Endothelial cell of umbilical vein (primary cell): Measurements from ENCODE around the gene LITAFD. TPM values are rescaled to one million over a fixed set of nuclear protein-coding genes. Genes with fewer than 3 reads are reported as not detected.

Experiments
- BruUV-seq: library from RNA; stranded (reverse); fragments of 400-500 nt; replicated peaks from 2 replicates; lab custom pipeline; 2021; lab: Mats Ljungman, UMichigan
- CTCF ChIA-PET: fragments of 300-600, 350-600 bp; sonication (Branson Sonifier 250); formaldehyde crosslinking; loops from one replicate; lab custom pipeline; 2021; ENCODE audit warnings: antibody characterized with exemption, inconsistent platforms; lab: Charles Lee
- POLR2A ChIA-PET: fragments of 300-600, 350-600 bp; sonication (Branson Sonifier 250); formaldehyde crosslinking; loops from one replicate; lab custom pipeline; 2021; ENCODE audit warnings: antibody characterized with exemption, inconsistent platforms; lab: Charles Lee
- DNase-seq: peaks from one replicate; pipeline ENCODE4 v3.0.0-alpha.2; 2011; ENCODE audit warnings: low read depth, low spot score
- FAIRE-seq: peaks from 2 replicates; lab custom pipeline; 2011; peaks lifted over from hg19 to GRCh38; lab: Jason Lieb, UNC
- H2AFZ ChIP-seq: 2 replicates; pipeline ENCODE4 v1.6.0; 2012; ENCODE audit warnings: low read depth, low read length, control low read depth, inconsistent platforms
- H3K27ac ChIP-seq: 2 replicates; pipeline ENCODE4 v1.5.1; 2011; ENCODE audit warnings: low read depth, mild to moderate bottlenecking, control low read depth, low read length, moderate library complexity; ENCODE audit not compliant: insufficient read depth
- H3K27me3 ChIP-seq, 2 experiments: 2 replicates each; pipeline versions ENCODE4 v1.6.0 to v1.6.1; 2011; ENCODE audit warnings: low read length in 2 of 2, mixed read lengths in 1 of 2; ENCODE audit not compliant: control insufficient read depth in 2 of 2, insufficient read depth in 2 of 2
- H3K36me3 ChIP-seq, 2 experiments: 2 replicates in 1 of 2; 3 replicates in 1 of 2; pipeline ENCODE4 v1.5.1; 2011; ENCODE audit warnings: low read length in 2 of 2, mild to moderate bottlenecking in 1 of 2, moderate library complexity in 1 of 2; ENCODE audit not compliant: control insufficient read depth in 2 of 2, insufficient read depth in 2 of 2; ENCODE audit errors: extremely low read depth in 1 of 2
- H3K4me1 ChIP-seq: 3 replicates; pipeline ENCODE4 v1.5.1; 2011; ENCODE audit warnings: mild to moderate bottlenecking, low read length; ENCODE audit not compliant: control insufficient read depth, insufficient read depth; ENCODE audit errors: extremely low read depth
- H3K4me2 ChIP-seq: 2 replicates; pipeline ENCODE4 v1.6.1; 2011; ENCODE audit warnings: low read length, control low read depth, mixed read lengths; ENCODE audit not compliant: insufficient read depth
- H3K4me3 ChIP-seq, 3 experiments: fragments of 200-600 bp in 1 of 3; sonication (generic), shearing (Covaris generic) in 1 of 3; replicated peaks in 1 of 3; 2 replicates each; pipeline ENCODE4 v1.5.1; 2011 to 2016; ENCODE audit warnings: control low read depth in 3 of 3, low read length in 3 of 3, mild to moderate bottlenecking in 2 of 3, inconsistent platforms in 1 of 3, low read depth in 1 of 3, moderate library complexity in 1 of 3; ENCODE audit not compliant: insufficient read depth in 1 of 3
- H3K79me2 ChIP-seq: 2 replicates; pipeline ENCODE4 v1.6.0; 2012; ENCODE audit warnings: low read length, inconsistent platforms; ENCODE audit not compliant: control insufficient read depth, insufficient read depth
- H3K9ac ChIP-seq: replicated peaks from 2 replicates; pipeline ENCODE3; 2011; ENCODE audit warnings: low read length, control low read depth; ENCODE audit not compliant: insufficient read depth; ENCODE audit errors: extremely low read depth
- H3K9me1 ChIP-seq: replicated peaks from 3 replicates; pipeline ENCODE4 v1.6.0; 2011; ENCODE audit warnings: mild to moderate bottlenecking, low read length; ENCODE audit not compliant: control insufficient read depth, insufficient read depth; ENCODE audit errors: extremely low read depth
- H3K9me3 ChIP-seq: replicated peaks from 2 replicates; pipeline ENCODE4 v1.5.1; 2012; ENCODE audit warnings: low read length, inconsistent platforms; ENCODE audit not compliant: control insufficient read depth, insufficient read depth
- H4K20me1 ChIP-seq: replicated peaks from 2 replicates; pipeline ENCODE3; 2011; ENCODE audit warnings: mild to moderate bottlenecking, low read length; ENCODE audit not compliant: control insufficient read depth, insufficient read depth; ENCODE audit errors: extremely low read depth
- CTCF ChIP-seq, 2 donors: IDR thresholded peaks; 1 replicate in 1 of 2; 2 replicates in 1 of 2; pipeline ENCODE4 v1.5.1; 2011; ENCODE audit warnings: low read length in 2 of 2, mild to moderate bottlenecking in 2 of 2, moderate library complexity in 2 of 2, control low read depth in 1 of 2, inconsistent platforms in 1 of 2, low read depth in 1 of 2; ENCODE audit not compliant: insufficient read depth in 1 of 2; ENCODE audit errors: extremely low read depth in 1 of 2
- EZH2 ChIP-seq: IDR thresholded peaks from 2 replicates; pipeline ENCODE4 v1.6.1; 2012; ENCODE audit warnings: borderline replicate concordance, low read depth, mild to moderate bottlenecking, moderate library complexity, low read length, inconsistent platforms; ENCODE audit not compliant: severe bottlenecking
- FOS ChIP-seq: IDR thresholded peaks from 2 replicates; pipeline ENCODE4 v1.6.1; 2011; ENCODE audit warnings: mild to moderate bottlenecking, low read length, moderate library complexity, borderline replicate concordance; ENCODE audit not compliant: insufficient read depth
- GATA2 ChIP-seq: IDR thresholded peaks from 2 replicates; pipeline ENCODE4 v1.7.0; 2011; ENCODE audit warnings: low read depth, mild to moderate bottlenecking, moderate library complexity, mixed read lengths, low read length; ENCODE audit not compliant: insufficient read length, insufficient read depth
- JUN ChIP-seq: IDR thresholded peaks from 2 replicates; pipeline ENCODE4 v1.6.1; 2011; ENCODE audit warnings: borderline replicate concordance, low read depth; ENCODE audit not compliant: insufficient read length, insufficient read depth
- MAX ChIP-seq: IDR thresholded peaks from 2 replicates; pipeline ENCODE4 v1.6.1; 2011; ENCODE audit not compliant: insufficient read depth, insufficient read length
- MYC ChIP-seq: IDR thresholded peaks from one replicate; pipeline ENCODE4 v1.6.1; 2011; ENCODE audit warnings: mild to moderate bottlenecking, low read depth, low read length
- POLR2A ChIP-seq: IDR thresholded peaks from 2 replicates; pipeline ENCODE4 v1.6.1; 2012; ENCODE audit warnings: low read depth, mild to moderate bottlenecking, control low read depth, low read length
- POLR2AphosphoS5 ChIP-seq: IDR thresholded peaks from 2 replicates; pipeline ENCODE4 v1.6.1; 2012; ENCODE audit warnings: low read depth, mild to moderate bottlenecking, control low read depth, low read length, moderate library complexity; ENCODE audit not compliant: insufficient read depth
- dilution Hi-C: fragments of 300-500 bp; cut with MboI; formaldehyde crosslinking; loops from one replicate; pipeline ENCODE4 v1.15.0; 2019; ENCODE audit warnings: low sequenced_read_pairs; ENCODE audit not compliant: extremely low pct_ligation_motif_present
- intact Hi-C: fragments of 100-400 bp; cut with micrococcal nuclease; formaldehyde crosslinking; loops from one replicate; pipeline ENCODE4 v1.10.0; 2022
- polyA plus RNA-seq, 4 experiments: library from polyadenylated mRNA; depleted of rRNA in 3 of 4; stranded (reverse) in 3 of 4; unstranded in 1 of 4; fragments of >200 nt; gene quantifications; 2 replicates each; pipeline versions ENCODE4 v1.2.1 to v1.2.3, GENCODE V29; 2011 to 2012; ENCODE audit warnings: missing spikeins in 1 of 4
- total RNA-seq: library from RNA; stranded (reverse); gene quantifications from 2 replicates; pipeline ENCODE4 v1.2.3, GENCODE V29; 2021

LITAFD gene
- total and polyA plus RNA-seq, 2 donors (not counting 3 experiments of a cell fraction or from before 2014, with no cell fraction given) = not detected

- H3K4me1 ChIP-seq = no peaks in the 10 kb centered on the region
- dilution Hi-C loops (no loop called here), intact Hi-C loops (no loop called here)
- DNase-seq (no peak), FAIRE-seq (no peak)
- TF ChIP-seq FOS (no peak), MAX (no peak)
- no peak overlapping the region for H3K27ac ChIP-seq
- no peak overlapping the region for H3K9ac ChIP-seq
- H3K4me2 ChIP-seq = no peak overlapping the region
- H3K79me2 ChIP-seq = no peaks in the 10 kb centered on the region
- no peaks in the 10 kb centered on the region for H3K9me1 ChIP-seq
- BruUV-seq = no TSS peak
- ChIA-PET CTCF (interaction anchor here (3.5 to 6.8 kb wide), 3 partner anchors 9 to 256 kb away, joined by 23 to 92 read pairs (median 67); partner anchors contain the start of gene CARHSP1), POLR2A (interaction anchor here (0.8 kb wide), 1 partner anchor 10 kb away, joined by 3 read pairs; the partner anchor contains the start of gene CARHSP1)
- no peak overlapping the region for H2AFZ ChIP-seq
- no peak overlapping the region for H3K4me3 ChIP-seq
- H3K9me3 ChIP-seq = no peaks in the 10 kb centered on the region
- no peaks in the 10 kb centered on the region for H4K20me1 ChIP-seq
- H3K27me3 ChIP-seq = peaks cover 0 to 2% of the 10 kb centered on the region in 2 experiments
- H3K36me3 ChIP-seq = no peaks in the 10 kb centered on the region
These were observed 3.6 kb upstream of the LITAFD start for GRCh38 chr16:8878523-8878911.

GRCh38 chr16:8880839-8881510, 1.2 kb upstream of the LITAFD start:
- no peaks in the 10 kb centered on the region for H3K36me3 ChIP-seq
- no peaks in the 10 kb centered on the region for H3K9me1 ChIP-seq
- no peak for FAIRE-seq
- H3K9me3 ChIP-seq = no peaks in the 10 kb centered on the region
- ChIA-PET CTCF (interaction anchor here (0.6 to 6.8 kb wide), 43 partner anchors 9 to 314 kb away, joined by 3 to 92 read pairs (median 8); partner anchors contain the start of genes ABAT, CARHSP1, METTL22 and PMM2), POLR2A (no interaction called here)
- H3K4me3 ChIP-seq = no peak overlapping the region
- TF ChIP-seq FOS = no peak
- TF ChIP-seq POLR2A = no peak
- no peak for TF ChIP-seq POLR2AphosphoS5
- no peak for TF ChIP-seq CTCF (IDR thresholded peaks at IDR 0.05; ENCODE audit: extremely low read depth in 1 of 2, insufficient read depth in 1 of 2, low read depth in 1 of 2, low read length in 2 of 2)
- no peak for TF ChIP-seq MAX
- TF ChIP-seq JUN = no peak
- no peak for TF ChIP-seq MYC
- no peak for TF ChIP-seq EZH2
- no peak for TF ChIP-seq GATA2
- H3K4me1 ChIP-seq = peaks cover 3% of the 10 kb centered on the region
- intact Hi-C loops = loop anchor here (1.0 kb wide), 1 partner anchor 220 kb away; no protein-coding TSS in a partner anchor
- no TSS peak for BruUV-seq
- no peak overlapping the region for H3K9ac ChIP-seq
- no peak overlapping the region for H3K27ac ChIP-seq
- H3K27me3 ChIP-seq = peaks cover 0 to 2% of the 10 kb centered on the region in 2 experiments
- no peak overlapping the region for H2AFZ ChIP-seq
- no peak for DNase-seq
- H4K20me1 ChIP-seq = no peaks in the 10 kb centered on the region
- dilution Hi-C loops = no loop called here
- H3K79me2 ChIP-seq = no peaks in the 10 kb centered on the region
- no peak overlapping the region for H3K4me2 ChIP-seq
